DND-41 (cell line): ENCODE results near the gene TSHZ3.

ENCODE experiments used
- ATAC-seq: fragments of 200-7000 bp; cut with Tn5 transposase; 3 replicates; pipeline ENCODE4 v1.9.1; 2021; ENCODE audit warnings: low read depth; ENCODE audit not compliant: insufficient read depth
- DNase-seq: peaks from one replicate; pipeline ENCODE4 v3.0.0-alpha.2; 2020
- H2AFZ ChIP-seq: 2 replicates; pipeline ENCODE4 v1.6.0; 2012; ENCODE audit warnings: low read depth, low read length
- H3K27ac ChIP-seq: 2 replicates; pipeline ENCODE4 v1.5.1; 2012; ENCODE audit warnings: low read length, inconsistent platforms
- H3K27me3 ChIP-seq: fragments of 200-600 bp; sonication (generic); 2 replicates; pipeline ENCODE4 v1.6.0; 2012; ENCODE audit warnings: low read length, mild to moderate bottlenecking, inconsistent platforms; ENCODE audit not compliant: insufficient read depth, poor library complexity
- H3K36me3 ChIP-seq: 2 replicates; pipeline ENCODE4 v1.5.1; 2012; ENCODE audit warnings: low read length, inconsistent platforms; ENCODE audit not compliant: insufficient read depth
- H3K4me1 ChIP-seq: 2 replicates; pipeline ENCODE4 v1.5.1; 2012; ENCODE audit warnings: mild to moderate bottlenecking, low read length; ENCODE audit not compliant: insufficient read depth
- H3K4me2 ChIP-seq: 2 replicates; pipeline ENCODE4 v1.6.0; 2012; ENCODE audit warnings: mild to moderate bottlenecking, moderate library complexity, low read length, inconsistent platforms; ENCODE audit not compliant: insufficient read depth
- H3K4me3 ChIP-seq, 2 experiments: fragments of 200-600 bp in 1 of 2; shearing (Covaris generic) in 1 of 2; 2 replicates each; pipeline ENCODE4 v1.5.1; 2012 to 2016; ENCODE audit warnings: inconsistent platforms in 2 of 2, low read length in 2 of 2, mild to moderate bottlenecking in 2 of 2, low read depth in 1 of 2, moderate library complexity in 1 of 2
- H3K79me2 ChIP-seq: 2 replicates; pipeline ENCODE4 v1.6.0; 2012; ENCODE audit warnings: low read length, inconsistent platforms; ENCODE audit not compliant: insufficient read depth
- H3K9ac ChIP-seq: 2 replicates; pipeline ENCODE4 v1.6.0; 2012; ENCODE audit warnings: low read depth, mild to moderate bottlenecking, inconsistent platforms, low read length, moderate library complexity
- H3K9me3 ChIP-seq: 2 replicates; pipeline ENCODE4 v1.5.1; 2012; ENCODE audit warnings: low read length, moderate library complexity, mild to moderate bottlenecking, inconsistent platforms; ENCODE audit not compliant: insufficient read depth, severe bottlenecking
- H4K20me1 ChIP-seq: 2 replicates; pipeline ENCODE4 v1.6.0; 2012; ENCODE audit warnings: low read length; ENCODE audit not compliant: insufficient read depth
- EZH2 ChIP-seq: IDR thresholded peaks from 3 replicates; pipeline ENCODE4 v1.6.1; 2012; ENCODE audit warnings: borderline replicate concordance, low read depth, mild to moderate bottlenecking, moderate library complexity, low read length, inconsistent platforms; ENCODE audit not compliant: severe bottlenecking
- TF ChIP-seq, protein P1 (sequence below): IDR thresholded peaks from 2 replicates; pipeline ENCODE4 v1.5.1; 2012; ENCODE audit warnings: borderline replicate concordance, low read length, moderate library complexity, mild to moderate bottlenecking; ENCODE audit not compliant: poor library complexity, severe bottlenecking; ENCODE audit errors: extremely low read depth

The TSHZ3 gene

DNA sequence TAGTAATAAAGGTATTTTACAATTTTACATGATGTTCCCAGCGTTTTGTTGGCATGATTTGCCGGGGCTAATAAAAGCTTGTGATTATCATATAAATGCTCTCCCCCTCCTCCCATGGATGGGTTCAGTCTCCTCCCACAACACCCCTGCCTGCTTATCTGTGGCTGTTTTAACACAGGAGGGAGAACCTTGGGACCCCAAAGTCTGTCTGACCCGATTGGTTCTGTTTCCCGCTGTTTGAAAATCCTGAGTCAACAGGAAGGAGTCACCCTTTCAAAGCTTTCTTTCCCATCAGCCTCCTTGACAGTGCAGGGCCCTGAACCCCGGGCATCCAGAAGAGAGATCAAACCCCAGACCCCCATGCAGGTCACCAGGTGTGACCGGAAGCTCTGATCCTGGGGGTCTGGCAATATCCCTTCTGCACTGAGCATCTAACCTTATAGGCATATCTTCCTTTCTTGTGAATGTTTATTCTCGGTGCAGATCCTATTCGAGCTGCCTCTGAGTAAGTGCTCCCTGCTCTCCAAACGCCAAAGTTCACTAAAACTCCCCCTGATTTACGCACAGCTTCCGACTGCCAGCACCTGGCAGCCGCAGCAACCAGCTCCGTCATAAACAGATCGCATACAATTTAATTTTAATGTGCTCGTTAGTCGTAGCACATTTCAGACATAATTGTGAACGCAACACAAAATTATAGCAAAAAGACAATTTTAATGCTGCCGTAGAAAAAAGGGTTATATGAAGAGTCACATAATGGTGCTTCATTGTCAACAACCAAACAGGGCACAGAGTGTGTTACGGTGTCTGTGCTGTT lies 74.8 kb downstream of the TSHZ3 start:
- no peaks in the 10 kb centered on the region for H3K4me1 ChIP-seq
- H3K4me2 ChIP-seq = no peak overlapping the region
- no peaks in the 10 kb centered on the region for H3K79me2 ChIP-seq
- H3K27ac ChIP-seq = no peak overlapping the region
- no peaks in the 10 kb centered on the region for H3K27me3 ChIP-seq
- no peak for DNase-seq
- H3K9me3 ChIP-seq = no peaks in the 10 kb centered on the region
- H3K9ac ChIP-seq = no peak overlapping the region
- no peak for ATAC-seq
- no peak overlapping the region for H2AFZ ChIP-seq
- no peaks in the 10 kb centered on the region for H4K20me1 ChIP-seq
- no peak overlapping the region for H3K4me3 ChIP-seq
- no peak for TF ChIP-seq EZH2
- TF ChIP-seq, protein P1, sequence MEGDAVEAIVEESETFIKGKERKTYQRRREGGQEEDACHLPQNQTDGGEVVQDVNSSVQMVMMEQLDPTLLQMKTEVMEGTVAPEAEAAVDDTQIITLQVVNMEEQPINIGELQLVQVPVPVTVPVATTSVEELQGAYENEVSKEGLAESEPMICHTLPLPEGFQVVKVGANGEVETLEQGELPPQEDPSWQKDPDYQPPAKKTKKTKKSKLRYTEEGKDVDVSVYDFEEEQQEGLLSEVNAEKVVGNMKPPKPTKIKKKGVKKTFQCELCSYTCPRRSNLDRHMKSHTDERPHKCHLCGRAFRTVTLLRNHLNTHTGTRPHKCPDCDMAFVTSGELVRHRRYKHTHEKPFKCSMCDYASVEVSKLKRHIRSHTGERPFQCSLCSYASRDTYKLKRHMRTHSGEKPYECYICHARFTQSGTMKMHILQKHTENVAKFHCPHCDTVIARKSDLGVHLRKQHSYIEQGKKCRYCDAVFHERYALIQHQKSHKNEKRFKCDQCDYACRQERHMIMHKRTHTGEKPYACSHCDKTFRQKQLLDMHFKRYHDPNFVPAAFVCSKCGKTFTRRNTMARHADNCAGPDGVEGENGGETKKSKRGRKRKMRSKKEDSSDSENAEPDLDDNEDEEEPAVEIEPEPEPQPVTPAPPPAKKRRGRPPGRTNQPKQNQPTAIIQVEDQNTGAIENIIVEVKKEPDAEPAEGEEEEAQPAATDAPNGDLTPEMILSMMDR = no peak
- peaks cover 21% of the 10 kb centered on the region for H3K36me3 ChIP-seq

DNA sequence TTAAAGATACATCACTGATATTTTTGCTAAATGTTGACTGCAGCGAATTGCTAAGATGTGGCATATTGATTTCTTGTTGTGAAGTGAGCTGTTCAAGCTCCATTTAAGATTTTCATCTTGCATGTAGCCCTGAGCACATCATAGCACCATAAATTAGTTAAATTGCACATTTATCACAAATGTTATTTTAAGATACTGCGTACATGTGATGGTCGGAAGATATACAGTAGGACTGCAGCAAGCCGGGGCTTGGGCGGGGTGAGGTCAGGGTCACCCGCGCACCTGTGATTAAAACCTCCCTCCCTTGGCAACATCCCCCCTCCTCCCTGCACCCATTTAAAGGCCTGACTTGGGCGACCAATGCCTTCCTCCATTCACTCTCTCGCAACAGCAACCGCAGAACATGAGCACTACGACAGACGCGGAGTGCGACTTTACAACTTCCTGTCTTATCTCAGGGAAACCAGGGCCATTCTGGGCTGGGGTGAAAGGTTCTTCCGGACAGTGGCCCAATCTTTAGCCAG lies 76.6 kb downstream of the TSHZ3 start:
- Histone ChIP-seq H3K79me2 (no peaks in the 10 kb centered on the region), H3K9me3 (no peaks in the 10 kb centered on the region), H3K36me3 (peaks cover 7% of the 10 kb centered on the region), H3K27me3 (no peaks in the 10 kb centered on the region), H3K27ac (no peak overlapping the region), H3K4me1 (no peaks in the 10 kb centered on the region), H4K20me1 (no peaks in the 10 kb centered on the region), H3K9ac (no peak overlapping the region), H3K4me2 (no peak overlapping the region), H2AFZ (no peak overlapping the region), H3K4me3 (no peak overlapping the region)
- ATAC-seq = no peak
- no peak for DNase-seq
- TF ChIP-seq EZH2 = no peak
- TF ChIP-seq, protein P1 = no peak

DNA sequence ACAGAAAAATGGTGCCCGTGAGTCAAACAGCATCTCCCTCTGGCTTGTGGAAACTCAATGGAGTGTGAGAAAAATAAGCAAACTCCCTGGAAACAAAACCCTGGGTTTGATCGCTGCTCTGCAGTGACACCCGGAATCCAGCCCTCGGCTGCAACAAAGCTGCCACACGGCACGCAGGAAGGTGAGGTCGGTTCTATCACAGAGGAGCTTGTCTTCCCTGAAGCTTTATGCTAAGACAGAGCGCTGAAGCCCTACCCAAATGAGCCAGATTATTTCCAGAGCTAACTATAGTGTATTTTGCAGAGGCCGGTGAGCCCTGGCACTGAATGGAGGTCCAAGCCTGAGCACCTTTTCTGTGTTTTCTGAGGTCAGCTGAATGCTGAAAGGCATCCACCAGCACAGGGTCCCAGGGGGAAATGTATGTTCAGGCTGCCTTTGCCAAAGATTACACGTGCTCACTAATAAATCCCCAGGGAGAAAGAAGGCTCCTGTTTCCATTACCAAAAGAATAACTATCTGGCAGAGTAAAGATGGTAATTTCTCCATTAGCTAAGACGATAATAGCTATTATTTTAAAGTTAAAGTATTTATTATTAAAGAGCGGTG lies 77.8 kb downstream of the TSHZ3 start:
- no peaks in the 10 kb centered on the region for H3K79me2 ChIP-seq
- no peaks in the 10 kb centered on the region for H3K9me3 ChIP-seq
- H3K4me3 ChIP-seq = no peak overlapping the region
- no peaks in the 10 kb centered on the region; the same call in 1 of the 2 replicates for H3K36me3 ChIP-seq
- no peaks in the 10 kb centered on the region for H4K20me1 ChIP-seq
- H3K4me2 ChIP-seq = no peak overlapping the region
- H2AFZ ChIP-seq = no peak overlapping the region
- ATAC-seq (no peak), DNase-seq (no peak)
- H3K9ac ChIP-seq = no peak overlapping the region
- no peaks in the 10 kb centered on the region for H3K27me3 ChIP-seq
- TF ChIP-seq, protein P1 = no peak
- TF ChIP-seq EZH2 = no peak
- no peaks in the 10 kb centered on the region for H3K4me1 ChIP-seq
- H3K27ac ChIP-seq = no peak overlapping the region
